HEK293T (cell line): ENCODE data around the gene GRID1.

ENCODE experiments used
- BHLHE40 ChIP-seq: fragments of 450-650 bp; IDR thresholded peaks from 2 replicates; pipeline ENCODE4 v1.6.1; 2016; ENCODE audit warnings: mild to moderate bottlenecking, moderate library complexity, borderline replicate concordance
- ELF4 ChIP-seq: fragments of 450-650 bp; IDR thresholded peaks from 2 replicates; pipeline ENCODE4 v1.6.1; 2017; ENCODE audit warnings: antibody characterized with exemption
- FOXK2 ChIP-seq: fragments of 450-650 bp; IDR thresholded peaks from 2 replicates; pipeline ENCODE4 v1.6.1; 2016; ENCODE audit warnings: mild to moderate bottlenecking
- FOXM1 ChIP-seq: fragments of 450-650 bp; IDR thresholded peaks from 2 replicates; pipeline ENCODE4 v1.6.1; 2017; ENCODE audit warnings: mild to moderate bottlenecking, borderline replicate concordance
- HDGF ChIP-seq: fragments of 450-650 bp; IDR thresholded peaks from 2 replicates; pipeline ENCODE4 v1.6.1; 2017; ENCODE audit warnings: antibody characterized with exemption, borderline replicate concordance
- NFRKB ChIP-seq: fragments of 450-650 bp; IDR thresholded peaks from 2 replicates; pipeline ENCODE4 v1.6.1; 2016; ENCODE audit warnings: mild to moderate bottlenecking, moderate library complexity
- SP1 ChIP-seq: fragments of 450-650 bp; IDR thresholded peaks from 2 replicates; pipeline ENCODE4 v1.6.1; 2017
- TARDBP ChIP-seq: fragments of 450-650 bp; IDR thresholded peaks from 2 replicates; pipeline ENCODE4 v1.6.1; 2016
- TF ChIP-seq, protein P1 (sequence below): fragments of 450-650 bp; IDR thresholded peaks from 2 replicates; pipeline ENCODE4 v1.6.1; 2016

DNA sequence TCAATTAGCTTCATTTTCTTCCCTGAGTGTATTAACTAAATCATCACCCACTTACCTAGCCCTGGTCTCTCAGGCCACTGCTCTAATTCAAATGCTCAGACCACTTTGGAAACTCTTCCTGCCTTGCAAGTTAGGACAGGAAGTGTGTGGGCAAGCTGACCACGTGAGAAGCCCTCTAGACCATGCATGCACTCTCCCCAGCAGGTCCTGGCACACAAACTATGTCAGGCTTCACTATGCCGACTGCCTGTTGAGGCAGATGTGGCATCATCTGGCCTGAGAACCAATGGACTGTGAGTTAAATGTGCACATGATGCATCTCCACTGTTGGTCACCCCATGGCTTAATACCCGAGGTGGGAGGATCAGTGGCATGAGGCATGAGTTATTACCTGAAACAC is 439.6 kb downstream of the GRID1 start:
- TF ChIP-seq NFRKB, result no peak
- TF ChIP-seq TARDBP, result no peak
- TF ChIP-seq FOXM1, result no peak
- no peak for TF ChIP-seq ELF4
- no peak for TF ChIP-seq BHLHE40
- TF ChIP-seq SP1, result no peak
- TF ChIP-seq FOXK2, result no peak
- no peak for TF ChIP-seq HDGF
- TF ChIP-seq, protein P1, sequence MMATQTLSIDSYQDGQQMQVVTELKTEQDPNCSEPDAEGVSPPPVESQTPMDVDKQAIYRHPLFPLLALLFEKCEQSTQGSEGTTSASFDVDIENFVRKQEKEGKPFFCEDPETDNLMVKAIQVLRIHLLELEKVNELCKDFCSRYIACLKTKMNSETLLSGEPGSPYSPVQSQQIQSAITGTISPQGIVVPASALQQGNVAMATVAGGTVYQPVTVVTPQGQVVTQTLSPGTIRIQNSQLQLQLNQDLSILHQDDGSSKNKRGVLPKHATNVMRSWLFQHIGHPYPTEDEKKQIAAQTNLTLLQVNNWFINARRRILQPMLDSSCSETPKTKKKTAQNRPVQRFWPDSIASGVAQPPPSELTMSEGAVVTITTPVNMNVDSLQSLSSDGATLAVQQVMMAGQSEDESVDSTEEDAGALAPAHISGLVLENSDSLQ, result no peak
